ENCODE results near the gene FAM111A.

FAM111A gene

DNA sequence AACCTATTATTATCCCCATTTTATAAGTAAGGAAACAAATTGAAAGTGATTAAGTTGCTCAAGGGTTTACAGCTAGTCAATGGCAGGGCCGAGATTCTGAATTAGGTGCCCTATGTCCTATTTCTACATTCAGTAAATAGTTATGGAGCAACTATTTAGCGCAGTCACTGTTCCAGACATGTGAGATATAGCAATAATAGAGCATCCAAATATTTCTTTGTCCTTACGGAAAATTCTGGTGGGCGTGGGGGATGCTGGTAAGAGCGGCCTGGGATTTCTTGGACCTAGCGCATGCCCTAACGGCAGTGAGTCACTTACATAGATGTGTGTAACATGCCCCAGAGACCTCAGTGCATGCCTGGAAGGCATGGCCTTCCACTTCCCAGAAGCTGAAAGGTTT is 33.7 kb downstream of the FAM111A start:
- in situ Hi-C loops (cut with HindIII; ENCODE audit: low sequenced_read_pairs): no loop called here

DNA sequence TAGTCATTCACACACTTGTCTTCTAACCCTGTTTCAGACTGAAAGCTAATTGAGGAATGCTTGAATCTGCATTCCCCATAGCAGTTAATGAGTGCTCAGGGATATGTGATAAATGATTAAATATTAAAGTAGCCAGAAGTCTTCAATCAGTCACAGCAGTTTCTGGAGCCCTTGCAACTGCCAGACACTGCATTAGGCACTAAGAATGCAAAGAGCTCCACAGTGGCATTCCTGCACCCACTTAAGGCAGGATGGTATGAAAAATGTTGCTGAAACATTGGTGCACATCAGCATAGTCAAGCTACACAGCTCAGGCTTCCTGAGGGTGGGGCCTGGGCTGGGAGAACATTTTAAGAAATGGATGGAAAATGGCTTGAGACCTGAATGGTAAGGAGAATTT is 35.7 kb downstream of the FAM111A start:
- in situ Hi-C loops (cut with HindIII; ENCODE audit: low sequenced_read_pairs): no loop called here

DNA sequence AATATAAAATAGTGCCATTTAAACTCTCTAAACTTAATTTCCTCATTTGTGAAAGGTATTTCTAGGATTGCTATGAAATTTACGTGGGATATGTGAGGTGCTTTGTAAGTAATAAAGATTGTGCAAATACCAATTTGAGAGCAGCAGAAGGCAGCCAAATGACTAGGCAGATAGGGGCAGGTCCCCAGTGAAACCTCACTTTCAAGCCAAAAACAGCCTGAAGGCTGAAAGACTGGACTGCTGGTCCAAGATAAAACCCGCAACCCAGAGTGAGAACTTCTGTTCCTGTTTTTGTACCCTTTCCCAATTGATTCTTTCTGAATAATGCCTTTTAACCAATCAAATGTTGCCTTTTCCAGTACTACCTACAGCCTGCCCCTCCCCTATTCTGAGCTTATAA is 36.5 kb downstream of the FAM111A start:
- in situ Hi-C loops (cut with HindIII; ENCODE audit: low sequenced_read_pairs): no loop called here

DNA sequence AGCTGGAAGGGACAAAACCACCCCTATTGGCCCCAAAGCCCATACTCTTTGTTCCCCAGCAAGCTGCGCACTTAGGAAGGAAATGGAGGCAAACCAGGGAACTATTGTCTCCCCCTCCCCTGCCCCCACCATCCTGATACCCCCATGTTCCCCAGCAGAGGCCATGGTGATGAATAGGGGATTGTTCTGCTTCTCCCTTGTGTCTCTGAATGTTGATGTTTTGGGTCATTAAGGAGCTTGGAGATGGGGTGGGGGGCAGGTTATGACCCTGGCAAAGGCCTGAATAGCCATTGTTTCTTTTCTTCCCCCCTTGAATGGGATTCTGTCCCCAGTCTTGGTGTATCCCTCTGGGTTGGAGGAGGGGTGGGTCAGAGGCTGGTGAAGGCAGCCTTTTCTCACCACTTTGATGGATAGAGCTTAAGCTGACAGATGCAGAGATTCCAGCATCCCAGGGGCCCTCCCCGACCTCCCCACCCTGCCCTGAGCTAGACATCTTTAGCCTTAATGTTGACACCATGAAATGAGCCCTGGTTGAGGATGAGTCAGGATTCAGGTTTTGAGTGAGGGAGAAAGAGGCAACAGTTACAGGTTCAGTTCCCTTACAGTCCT is 37.6 kb downstream of the FAM111A start:
- in situ Hi-C loops (cut with HindIII; ENCODE audit: low sequenced_read_pairs): no loop called here

DNA sequence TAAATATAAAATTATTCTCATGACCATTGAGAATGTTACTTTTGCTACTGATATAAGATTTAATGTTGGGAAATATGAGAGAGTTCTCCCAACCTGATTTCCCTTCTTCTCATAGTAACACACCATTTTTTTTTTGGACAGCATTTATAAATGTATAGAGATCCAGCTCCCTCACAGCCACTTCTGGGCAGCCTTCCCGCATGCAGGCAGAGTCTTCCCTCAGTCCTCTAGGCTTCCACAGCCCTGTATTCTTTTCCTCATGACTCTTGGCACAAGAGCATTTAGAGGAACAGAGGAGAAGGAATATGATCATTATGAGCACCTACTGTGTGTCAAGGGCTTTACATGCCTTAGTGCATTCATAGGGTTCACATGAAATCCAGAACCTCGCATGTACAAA is 38.3 kb downstream of the FAM111A start:
- in situ Hi-C loops (cut with HindIII; ENCODE audit: low sequenced_read_pairs): no loop called here

DNA sequence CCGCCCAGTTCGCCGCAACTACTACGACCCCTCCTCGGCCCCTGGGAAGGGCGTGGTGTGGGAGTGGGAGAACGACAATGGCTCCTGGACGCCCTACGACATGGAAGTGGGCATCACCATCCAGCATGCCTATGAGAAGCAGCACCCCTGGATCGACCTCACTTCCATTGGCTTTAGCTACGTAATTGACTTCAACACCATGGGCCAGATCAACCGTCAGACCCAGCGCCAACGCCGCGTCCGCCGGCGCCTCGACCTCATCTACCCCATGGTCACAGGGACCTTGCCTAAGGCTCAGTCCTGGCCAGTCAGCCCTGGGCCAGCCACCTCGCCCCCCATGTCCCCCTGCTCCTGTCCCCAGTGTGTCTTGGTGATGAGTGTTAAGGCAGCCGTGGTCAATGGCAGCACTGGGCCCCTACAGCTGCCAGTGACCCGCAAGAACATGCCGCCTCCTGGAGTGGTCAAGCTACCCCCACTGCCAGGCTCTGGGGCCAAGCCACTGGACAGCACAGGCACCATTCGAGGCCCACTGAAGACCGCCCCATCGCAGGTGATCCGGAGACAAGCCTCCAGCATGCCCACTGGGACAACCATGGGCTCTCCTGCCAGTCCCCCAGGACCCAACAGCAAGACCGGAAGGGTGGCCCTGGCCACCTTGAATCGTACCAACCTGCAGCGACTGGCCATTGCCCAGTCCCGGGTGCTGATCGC is 39.2 kb downstream of the FAM111A start:
- in situ Hi-C loops (cut with HindIII; ENCODE audit: low sequenced_read_pairs): no loop called here

DNA sequence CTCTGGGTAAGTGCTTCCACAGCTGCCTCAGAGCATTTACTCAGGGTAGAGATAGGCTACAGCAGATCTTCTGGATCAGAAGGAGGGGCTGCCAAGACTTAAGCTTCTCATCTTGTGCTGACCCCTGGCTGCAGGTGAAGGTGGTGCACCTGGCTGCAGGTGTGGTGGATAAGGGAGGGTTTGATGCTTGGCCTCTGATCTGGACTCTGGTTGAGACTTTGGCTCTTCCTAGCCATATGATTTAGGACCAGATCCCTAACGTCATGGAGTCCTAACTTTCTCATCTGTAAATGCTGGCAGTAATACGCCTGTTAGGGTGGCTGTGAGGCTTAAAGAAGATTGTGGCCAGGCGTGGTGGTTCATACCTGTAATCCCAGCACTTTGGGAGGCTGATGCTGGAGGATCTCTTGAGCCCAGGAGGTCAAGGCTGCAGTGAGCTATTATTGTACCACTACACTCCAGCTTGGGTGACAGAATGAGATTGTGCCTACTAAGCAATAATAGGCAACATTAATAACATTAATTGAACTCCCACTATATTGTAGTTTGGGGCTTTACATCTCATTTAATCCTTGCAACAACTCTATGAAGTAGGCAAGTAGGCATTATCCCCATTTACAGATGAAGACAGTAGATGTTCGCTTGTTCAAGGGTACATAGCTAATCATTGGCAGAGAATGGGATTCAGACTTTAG is 39.9 kb downstream of the FAM111A start:
- in situ Hi-C loops (cut with HindIII; ENCODE audit: low sequenced_read_pairs): no loop called here

DNA sequence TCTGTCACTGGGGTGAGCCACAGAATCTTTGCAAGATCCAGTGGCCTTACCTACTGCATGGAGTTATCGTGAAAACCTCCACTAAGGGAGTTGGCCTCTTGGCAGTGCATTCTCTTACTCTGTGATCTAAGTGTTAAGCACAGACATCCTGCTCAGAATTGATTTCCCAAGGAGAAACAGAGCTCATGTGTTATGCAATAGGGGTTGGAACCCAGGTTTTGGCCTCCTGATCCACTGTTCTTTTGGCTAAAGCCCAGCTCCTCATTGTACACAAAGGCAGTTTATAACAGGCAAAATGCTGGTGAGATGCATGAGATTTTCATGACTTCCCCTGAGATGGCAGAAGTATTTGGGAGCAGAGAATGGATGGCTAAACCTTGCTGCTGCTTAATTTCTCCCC is 41.1 kb downstream of the FAM111A start:
- in situ Hi-C loops (cut with HindIII; ENCODE audit: low sequenced_read_pairs): no loop called here

DNA sequence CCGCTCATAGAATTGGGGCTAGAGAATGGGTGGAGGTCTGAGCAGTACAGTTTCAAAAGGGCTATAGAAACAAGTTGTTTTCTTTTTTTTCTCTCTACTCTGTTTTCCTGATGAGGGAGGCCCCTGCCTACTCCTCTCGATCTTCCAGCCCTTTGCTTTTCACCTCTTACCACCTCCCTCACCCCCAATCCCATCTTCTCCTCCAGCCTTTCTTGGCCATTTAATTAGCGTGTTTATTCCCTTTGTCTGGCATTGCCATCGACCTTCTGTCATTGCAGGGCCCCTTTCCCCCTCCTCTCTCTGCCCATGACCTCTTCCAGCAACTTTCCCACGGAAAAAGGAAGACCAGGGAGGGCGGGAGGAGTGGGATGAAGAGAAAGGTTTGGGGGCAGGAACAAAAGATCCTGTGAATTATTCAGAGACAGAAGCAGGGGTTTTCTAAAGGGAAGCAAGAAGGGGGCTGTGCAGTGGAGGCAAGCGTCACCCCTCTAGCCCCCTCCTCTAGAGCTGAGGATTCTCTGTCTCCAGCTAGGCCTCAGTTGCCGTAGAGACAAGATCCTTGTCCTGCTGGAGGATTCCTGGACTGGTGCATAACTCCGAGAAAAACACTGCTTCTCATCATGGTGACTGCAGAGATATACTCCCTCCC is 42.2 kb downstream of the FAM111A start:
- in situ Hi-C loops (cut with HindIII; ENCODE audit: low sequenced_read_pairs): no loop called here

DNA sequence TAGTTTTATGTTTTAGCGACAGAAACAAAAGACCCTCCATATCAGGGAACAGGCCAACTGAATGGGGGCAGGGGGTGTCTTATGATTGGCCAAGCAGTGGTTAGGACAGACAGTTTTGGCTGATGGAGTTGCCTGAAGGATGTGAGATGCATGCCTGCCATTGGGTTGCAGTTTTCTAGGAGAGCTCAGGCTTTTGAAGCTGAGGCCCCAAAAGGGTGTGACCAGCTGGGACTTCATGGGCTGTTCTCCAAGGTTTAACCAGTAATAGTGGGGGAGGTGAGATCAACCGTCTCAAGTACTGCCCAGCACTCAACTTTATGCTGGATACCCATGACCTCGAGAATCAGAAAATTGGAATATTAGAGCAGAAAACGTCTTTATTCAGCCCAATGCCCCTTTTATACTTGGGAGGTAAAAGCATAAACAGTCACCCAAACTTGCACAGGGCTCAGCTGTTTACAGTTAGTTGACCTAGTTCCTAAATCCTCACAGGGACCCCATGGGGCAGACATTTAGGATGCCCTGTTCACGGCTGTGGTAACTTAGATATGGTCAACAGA is 42.8 kb downstream of the FAM111A start:
- in situ Hi-C loops (cut with HindIII; ENCODE audit: low sequenced_read_pairs): no loop called here

DNA sequence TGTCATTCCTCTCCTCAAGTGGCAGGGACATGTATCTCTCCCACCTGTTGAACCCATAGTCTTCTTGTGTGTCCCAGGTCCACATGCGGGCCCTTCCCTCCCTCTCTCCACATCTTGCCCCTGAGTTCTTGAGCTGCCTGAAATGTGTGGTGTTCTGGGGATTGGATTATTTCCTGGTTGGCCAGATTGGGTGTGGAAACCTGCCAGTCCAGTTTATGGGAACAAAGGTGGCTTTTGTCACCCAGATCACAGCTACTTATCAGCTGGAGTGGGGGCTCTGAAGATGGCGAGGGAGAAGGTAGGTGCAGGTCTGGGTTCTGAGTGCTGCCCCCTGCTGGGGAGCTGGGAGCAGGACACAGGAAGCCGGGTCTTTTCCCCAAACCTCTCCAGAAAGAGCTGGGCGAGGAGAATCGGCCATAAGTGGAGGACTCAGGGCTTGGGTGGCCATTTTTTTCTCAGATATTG is 43.5 kb downstream of the FAM111A start:
- in situ Hi-C loops (cut with HindIII; ENCODE audit: low sequenced_read_pairs): no loop called here

DNA sequence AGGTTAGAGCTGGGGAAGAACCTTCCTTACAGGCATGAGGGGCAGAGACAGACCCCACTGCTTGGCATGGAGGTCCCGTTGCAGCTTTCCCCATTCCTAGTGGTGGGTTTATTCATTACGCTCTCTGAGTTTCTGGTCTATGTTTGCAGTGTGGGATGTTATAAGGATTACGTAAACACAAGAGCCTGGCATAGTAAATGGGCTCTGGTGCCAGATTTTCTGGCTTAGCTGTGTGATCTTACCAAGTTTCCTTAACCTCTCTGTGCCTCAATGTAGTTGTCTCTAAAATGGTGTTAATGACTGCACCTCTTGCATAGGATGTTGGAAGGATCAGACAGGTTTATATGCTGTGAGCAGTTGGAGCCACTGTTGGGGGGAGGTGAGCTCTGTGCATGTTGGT is 44.4 kb downstream of the FAM111A start:
- in situ Hi-C loops (cut with HindIII; ENCODE audit: low sequenced_read_pairs): no loop called here

DNA sequence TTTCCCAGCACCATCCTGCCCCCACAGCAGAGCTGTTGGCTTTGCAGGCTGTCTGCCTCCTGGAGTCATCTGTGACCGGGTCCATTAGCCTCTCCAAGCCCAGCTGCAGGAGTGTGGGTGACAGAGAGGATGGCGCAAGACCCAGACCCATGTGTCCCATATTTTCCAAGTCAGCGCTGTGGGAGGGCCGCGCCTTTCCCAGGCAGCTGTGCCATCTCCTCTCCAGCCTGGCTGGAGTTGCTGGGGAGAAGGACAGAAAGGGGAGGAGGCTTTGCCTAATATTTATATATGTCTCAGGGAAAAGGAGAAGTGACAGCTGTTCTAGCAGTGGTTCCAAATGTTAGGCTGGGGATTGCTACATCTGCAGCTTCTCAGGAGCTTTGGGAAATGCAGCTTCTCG is 44.9 kb downstream of the FAM111A start:
- in situ Hi-C loops (cut with HindIII; ENCODE audit: low sequenced_read_pairs): no loop called here

DNA sequence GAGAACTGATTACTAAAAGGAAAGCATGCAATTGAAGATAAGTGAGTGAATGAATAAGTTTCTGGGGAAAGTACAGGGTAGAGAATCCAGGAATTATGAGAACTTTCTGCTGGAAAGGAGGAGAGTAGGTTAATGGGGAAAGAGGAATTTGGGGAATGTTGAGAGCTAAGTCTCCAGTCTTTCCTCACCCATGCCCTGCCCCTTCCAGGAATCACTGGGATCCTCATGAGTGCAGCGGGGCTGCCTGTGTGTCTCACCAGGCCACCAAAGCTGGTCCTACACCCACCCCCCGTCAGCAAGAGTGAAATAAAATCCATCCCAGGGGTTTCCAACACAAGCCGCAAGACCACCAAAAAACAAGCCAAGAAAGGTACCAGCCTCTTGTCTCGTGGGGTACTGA is 46.3 kb downstream of the FAM111A start:
- in situ Hi-C loops (cut with HindIII; ENCODE audit: low sequenced_read_pairs): no loop called here

DNA sequence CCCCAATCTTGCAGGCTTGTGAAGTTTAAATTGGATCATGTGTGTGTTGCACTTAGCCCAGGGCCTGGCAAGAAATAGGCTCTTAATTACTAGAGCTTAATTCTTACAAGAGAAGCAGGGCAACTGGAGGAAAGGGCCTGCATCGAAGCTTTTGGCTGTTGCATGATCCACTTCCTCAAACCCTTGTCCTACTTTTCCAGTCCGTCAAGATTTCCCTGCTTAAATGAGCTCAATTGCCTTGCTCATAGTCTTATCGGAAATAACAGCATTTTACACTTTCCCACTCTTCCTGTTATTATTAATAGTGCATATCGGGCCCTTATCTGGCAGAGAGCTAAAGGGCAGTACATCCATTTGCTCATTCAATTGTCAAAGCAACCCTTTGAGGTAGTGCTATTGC is 47.3 kb downstream of the FAM111A start:
- in situ Hi-C loops (cut with HindIII; ENCODE audit: low sequenced_read_pairs): no loop called here

DNA sequence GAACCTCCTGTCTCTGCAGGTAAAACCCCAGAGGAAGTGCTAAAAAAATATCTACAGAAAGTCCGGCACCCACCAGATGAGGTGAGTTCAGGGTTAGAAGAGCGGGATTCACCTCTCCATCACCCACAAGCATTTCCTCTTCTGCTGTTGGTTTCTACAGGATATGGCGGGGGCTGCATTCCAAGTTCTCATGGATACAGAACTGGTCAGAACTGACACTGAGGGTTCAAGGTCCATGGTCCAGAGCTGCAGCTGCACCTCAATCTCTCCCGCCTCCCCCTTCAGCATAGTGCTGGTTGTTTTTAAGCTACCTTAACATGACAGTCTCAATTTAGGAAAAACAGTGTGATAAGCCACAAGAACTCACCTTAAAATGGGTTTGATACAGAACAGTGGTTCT is 48.4 kb downstream of the FAM111A start:
- in situ Hi-C loops (cut with HindIII; ENCODE audit: low sequenced_read_pairs): no loop called here

DNA sequence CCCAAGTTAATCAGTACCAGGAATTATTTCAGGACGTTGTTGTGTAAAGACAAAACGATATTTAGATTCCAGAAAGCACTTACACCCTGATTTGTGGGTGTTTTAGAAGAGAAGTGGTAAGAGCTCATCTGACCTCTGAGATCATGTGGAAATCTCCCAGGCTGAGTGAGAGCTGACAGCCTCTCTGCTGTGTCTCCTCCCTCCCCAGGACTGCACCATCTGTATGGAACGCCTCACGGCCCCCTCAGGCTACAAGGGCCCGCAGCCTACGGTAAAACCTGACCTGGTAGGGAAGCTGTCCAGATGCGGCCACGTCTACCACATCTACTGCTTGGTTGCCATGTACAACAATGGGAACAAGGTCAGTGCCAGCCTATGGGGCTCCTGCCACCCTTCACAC is 49.2 kb downstream of the FAM111A start:
- in situ Hi-C loops (cut with HindIII; ENCODE audit: low sequenced_read_pairs): no loop called here

DNA sequence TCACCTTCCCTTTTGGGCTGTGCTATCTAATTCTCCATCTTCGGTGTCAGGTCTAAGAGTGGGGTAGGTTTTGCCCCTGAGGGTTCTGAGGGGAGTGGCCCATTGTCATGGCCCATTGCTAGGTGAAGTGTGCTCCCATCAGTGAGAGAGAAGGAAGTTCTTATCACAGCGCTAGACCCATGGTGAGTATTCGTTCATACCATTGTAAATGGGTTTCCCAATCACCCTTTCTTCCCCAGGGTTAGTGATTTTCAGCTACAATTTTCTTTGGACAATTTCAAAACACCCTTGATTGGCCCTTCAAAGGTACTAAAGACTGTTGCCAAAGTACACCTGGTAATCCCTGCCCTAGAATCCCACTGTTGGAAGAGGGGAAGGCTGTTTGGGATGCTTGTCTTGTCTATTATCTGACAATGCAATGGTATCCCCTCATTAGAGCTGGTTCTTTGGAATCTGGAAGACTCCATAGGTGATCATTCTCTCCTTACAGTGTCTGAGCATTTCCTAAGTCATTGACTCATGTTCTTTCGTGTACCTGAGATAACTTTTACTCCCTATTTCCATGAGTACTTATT is 49.9 kb downstream of the FAM111A start:
- in situ Hi-C loops (cut with HindIII; ENCODE audit: low sequenced_read_pairs): no loop called here

DNA sequence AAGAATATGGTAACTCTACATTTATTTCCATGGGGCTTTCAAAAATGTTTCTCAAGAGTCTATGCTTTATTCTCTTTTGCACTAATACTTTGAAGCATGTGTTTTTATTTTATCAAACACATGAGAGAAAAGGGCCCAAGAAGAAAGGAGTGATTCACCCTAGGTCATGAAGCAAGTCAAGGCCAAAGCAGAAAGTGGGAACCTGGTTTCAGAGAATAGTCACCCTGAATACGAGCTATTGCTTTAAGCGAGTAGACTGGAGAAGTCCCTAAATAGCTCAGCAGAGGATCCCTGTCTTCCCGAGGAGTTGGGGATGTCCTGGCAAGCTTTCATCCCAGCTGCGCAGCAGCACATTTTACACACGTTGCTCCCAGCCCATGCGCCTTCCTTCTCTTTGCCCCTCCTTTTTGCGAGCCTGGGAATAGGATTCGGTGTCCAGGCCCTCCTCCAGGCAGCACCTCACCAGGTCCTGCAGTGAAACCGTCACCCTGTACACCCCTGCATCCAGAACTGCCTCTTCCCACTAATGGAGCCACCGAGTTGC is 51.0 kb downstream of the FAM111A start:
- in situ Hi-C loops (cut with HindIII; ENCODE audit: low sequenced_read_pairs): no loop called here

DNA sequence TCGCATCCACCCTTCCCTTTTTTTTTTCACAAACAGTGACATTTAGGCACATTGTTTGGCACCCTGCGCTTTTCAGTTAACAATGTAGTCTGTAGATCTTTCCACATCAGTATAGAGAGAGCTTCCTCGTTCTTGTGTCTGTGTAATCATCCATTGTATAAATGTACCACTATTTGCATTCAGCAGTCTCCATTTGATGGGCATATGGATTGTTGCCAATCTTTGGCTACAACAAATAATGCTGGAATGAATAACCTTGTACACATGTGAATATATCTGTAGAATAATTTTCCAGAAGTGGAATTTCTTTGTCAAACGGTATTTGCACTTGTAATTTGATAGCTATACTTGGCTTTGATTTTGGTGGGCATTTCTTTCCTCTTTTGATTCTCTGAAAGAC is 52.9 kb downstream of the FAM111A start:
- in situ Hi-C loops (cut with HindIII; ENCODE audit: low sequenced_read_pairs): no loop called here

DNA sequence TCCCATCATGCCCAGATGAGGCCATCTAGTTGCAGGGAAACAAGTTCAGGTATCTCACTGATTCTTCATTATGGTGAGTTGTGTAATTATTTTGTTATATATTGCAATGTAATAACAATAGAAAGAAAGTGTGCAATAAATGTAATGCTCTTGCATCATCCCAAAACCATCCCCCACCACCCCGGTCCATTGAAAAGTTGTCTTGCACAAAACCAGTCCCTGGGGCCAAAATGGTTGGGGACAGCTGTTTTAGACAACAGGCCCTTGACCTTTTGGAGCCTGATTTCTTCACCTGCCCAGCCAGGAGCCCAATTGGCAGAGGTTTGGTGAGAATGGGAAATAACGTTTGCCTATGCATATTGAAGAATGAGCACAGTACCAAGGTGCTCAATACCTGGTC is 54.1 kb downstream of the FAM111A start:
- in situ Hi-C loops (cut with HindIII; ENCODE audit: low sequenced_read_pairs): no loop called here

Data from endothelial cell of hepatic sinusoid (primary cell).